Measurements from ENCODE around the gene RAB34. TPM values are rescaled to one million over a fixed set of nuclear protein-coding genes. Genes with fewer than 3 reads are reported as not detected.

Gene RAB34
- total and polyA plus RNA-seq, 9 of the 15 experiments (the other 6 are each of a cell fraction or from before 2014, with no cell fraction given) = 0.07 to 3.8 (median 0.46) TPM; not detected in 1

- TF ChIP-seq CEBPZ (IDR thresholded peaks at IDR 0.05; ENCODE audit: borderline replicate concordance, low read depth, low read length) = no peak
- TF ChIP-seq ZBED1 (IDR thresholded peaks at IDR 0.05) = peak; percentile 75
- peak in 1 of 2 experiments; percentile 72; a peak in 1 of 4 replicates for TF ChIP-seq MLX (CRISPR knock-in tag; conservative IDR thresholded peaks at IDR 0.05)
- peak; percentile 63; the same call in 1 of the 2 replicates for TF ChIP-seq PML (IDR thresholded peaks at IDR 0.05; ENCODE audit: low read length)
- TF ChIP-seq ZNF609 (CRISPR knock-in tag; IDR thresholded peaks at IDR 0.05; ENCODE audit: borderline replicate concordance) = 0 out of 2 replicates have a peak, but pooled peaks have one; percentile 43
- TF ChIP-seq RBFOX2 (IDR thresholded peaks at IDR 0.05; ENCODE audit: low read depth, low read length) = peak; percentile 97
- no peak; the same call in none of the 2 replicates for TF ChIP-seq KLF1 (tag; IDR thresholded peaks at IDR 0.05)
- peak; percentile 88; the same call in 1 of the 2 replicates for TF ChIP-seq MYC (IDR thresholded peaks at IDR 0.05; ENCODE audit: low read depth, low read length)
- no peak for TF ChIP-seq MYC (CRISPR knock-in tag; IDR thresholded peaks at IDR 0.05; ENCODE audit: borderline replicate concordance, low read depth)
- no peak for TF ChIP-seq ILK (tag; IDR thresholded peaks at IDR 0.05; ENCODE audit: borderline replicate concordance, low read depth)
- TF ChIP-seq TEAD1 (CRISPR knock-in tag; IDR thresholded peaks at IDR 0.05) = peak in 1 of 2 experiments; percentile 74; a peak in 1 of 4 replicates
- no peak for TF ChIP-seq BRF2 (IDR thresholded peaks at IDR 0.05; ENCODE audit: borderline replicate concordance, insufficient read depth, insufficient read length)
- TF ChIP-seq GABPA (tag; conservative IDR thresholded peaks at IDR 0.05; ENCODE audit: low read depth) = no peak
Observed at GRCh38 chr17:28710861-28711722, 6.6 kb downstream of the RAB34 start (continued).
